OCI-LY7 (cell line): ENCODE measurements around the gene CD79A. TPM values are rescaled to one million over a fixed set of nuclear protein-coding genes. Genes with fewer than 3 reads are reported as not detected.

Source experiments
- BruUV-seq: library from RNA; stranded (reverse); fragments of 400-500 nt; replicated peaks from 2 replicates; lab custom pipeline; 2021; lab: Mats Ljungman, UMichigan
- CTCF ChIA-PET: fragments of 300-600 bp; sonication (Branson Sonifier 250); formaldehyde crosslinking; loops from one replicate; lab custom pipeline; 2022; ENCODE audit warnings: antibody characterized with exemption; ENCODE audit not compliant: unreplicated experiment; lab: Charles Lee
- POLR2A ChIA-PET: fragments of 300-600 bp; sonication (Branson Sonifier 250); formaldehyde crosslinking; loops from one replicate; lab custom pipeline; 2022; ENCODE audit warnings: antibody characterized with exemption; lab: Charles Lee
- DNase-seq: peaks from one replicate; pipeline ENCODE4 v3.0.0-alpha.2; 2015; ENCODE audit warnings: low spot score
- H2AFZ ChIP-seq: fragments of 200-600 bp; sonication (generic), shearing (Covaris generic); 2 replicates; pipeline ENCODE4 v1.6.1; 2014; ENCODE audit warnings: mild to moderate bottlenecking, antibody characterized with exemption, low read length, moderate library complexity
- H3K27ac ChIP-seq: fragments of 200-600 bp; sonication (generic); 2 replicates; pipeline ENCODE4 v1.5.1; 2014; ENCODE audit warnings: mixed run types, low read depth, mild to moderate bottlenecking, moderate library complexity, low read length, inconsistent platforms; ENCODE audit not compliant: poor library complexity, severe bottlenecking
- H3K36me3 ChIP-seq: fragments of 200-600 bp; sonication (generic); 2 replicates; pipeline ENCODE4 v1.6.1; 2014; ENCODE audit warnings: mild to moderate bottlenecking, antibody characterized with exemption, low read length, moderate library complexity, mixed read lengths; ENCODE audit not compliant: insufficient read depth
- H3K4me1 ChIP-seq: fragments of 200-600 bp; sonication (generic); 2 replicates; pipeline ENCODE4 v1.5.1; 2014; ENCODE audit warnings: mild to moderate bottlenecking, low read length; ENCODE audit not compliant: insufficient read depth, poor library complexity, severe bottlenecking
- H3K4me2 ChIP-seq: fragments of 200-600 bp; sonication (generic); 2 replicates; pipeline ENCODE4 v1.6.1; 2014; ENCODE audit warnings: mild to moderate bottlenecking, low read length
- H3K4me3 ChIP-seq: fragments of 200-600 bp; sonication (generic); 2 replicates; pipeline ENCODE4 v1.5.1; 2014; ENCODE audit warnings: mild to moderate bottlenecking, low read depth, low read length; ENCODE audit not compliant: poor library complexity, severe bottlenecking
- H3K79me2 ChIP-seq: fragments of 200-600 bp; sonication (generic); 2 replicates; pipeline ENCODE4 v1.6.1; 2016; ENCODE audit warnings: low read depth, mild to moderate bottlenecking, low read length, moderate library complexity, mixed read lengths; ENCODE audit not compliant: insufficient read depth
- H3K9me2 ChIP-seq: fragments of 200-600 bp; sonication (generic); 2 replicates; pipeline ENCODE4 v1.6.1; 2016; ENCODE audit warnings: mild to moderate bottlenecking, low read length, mixed read lengths; ENCODE audit not compliant: insufficient read depth
- H3K9me3 ChIP-seq: fragments of 200-600 bp; sonication (generic); 2 replicates; pipeline ENCODE4 v1.6.1; 2014; ENCODE audit warnings: mild to moderate bottlenecking, mixed run types, low read length, mixed read lengths
- H4K20me1 ChIP-seq: fragments of 200-600 bp; sonication (generic); 2 replicates; pipeline ENCODE4 v1.6.1; 2014; ENCODE audit warnings: mild to moderate bottlenecking, antibody characterized with exemption, low read length, moderate library complexity, mixed read lengths; ENCODE audit not compliant: insufficient read depth
- CTCF ChIP-seq: fragments of 200-600 bp; sonication (generic); conservative IDR thresholded peaks from 2 replicates; pipeline ENCODE4 v1.5.1; 2014; ENCODE audit warnings: mild to moderate bottlenecking, antibody characterized with exemption, low read length, moderate library complexity, mixed read lengths
- EZH2phosphoT487 ChIP-seq: fragments of 200-600 bp; sonication (generic); IDR thresholded peaks from 2 replicates; pipeline ENCODE4 v1.6.1; 2018; ENCODE audit warnings: low read depth, borderline replicate concordance, mild to moderate bottlenecking, mixed run types, antibody characterized with exemption, low read length, moderate library complexity, mixed read lengths
- intact Hi-C: fragments of 100-400 bp; cut with micrococcal nuclease; formaldehyde crosslinking; loops from one replicate; pipeline ENCODE4 v1.10.0; 2022; ENCODE audit not compliant: unreplicated experiment
- total RNA-seq, 2 experiments: library from RNA; depleted of rRNA in 1 of 2; stranded (reverse); fragments of >200 nt in 1 of 2; shearing (Covaris generic) in 1 of 2; gene quantifications; 2 replicates each; pipeline ENCODE4 v1.2.3, GENCODE V29; 2014 to 2022

CD79A gene
- total RNA-seq, 2 experiments from 2014 or later = 1,094 to 1,195 TPM

GRCh38 chr19:41848666-41849065, 28.4 kb upstream of the CD79A start:
- intact Hi-C loops = no loop called here
- BruUV-seq = no TSS peak
- POLR2A ChIA-PET = no interaction called here
- no peak for DNase-seq
- no peaks in the 10 kb centered on the region for H3K9me2 ChIP-seq
- no peak overlapping the region for H3K4me2 ChIP-seq
- H2AFZ ChIP-seq = no peak overlapping the region
- H3K9me3 ChIP-seq = no peaks in the 10 kb centered on the region
- no peaks in the 10 kb centered on the region for H3K36me3 ChIP-seq
- H3K4me1 ChIP-seq = no peaks in the 10 kb centered on the region
- H3K27ac ChIP-seq = no peak overlapping the region
- H3K79me2 ChIP-seq = no peaks in the 10 kb centered on the region
- no peak overlapping the region for H3K4me3 ChIP-seq
- TF ChIP-seq EZH2phosphoT487 (no peak), CTCF (no peak)
- CTCF ChIA-PET = no interaction called here
- H4K20me1 ChIP-seq = no peaks in the 10 kb centered on the region

GRCh38 chr19:41849067-41849466, 28.0 kb upstream of the CD79A start:
- no peak for TF ChIP-seq CTCF
- no peak for TF ChIP-seq EZH2phosphoT487
- Histone ChIP-seq H3K9me2 (no peaks in the 10 kb centered on the region), H2AFZ (no peak overlapping the region), H4K20me1 (no peaks in the 10 kb centered on the region), H3K4me3 (no peak overlapping the region), H3K27ac (no peak overlapping the region), H3K9me3 (no peaks in the 10 kb centered on the region), H3K4me2 (no peak overlapping the region), H3K79me2 (no peaks in the 10 kb centered on the region), H3K4me1 (no peaks in the 10 kb centered on the region), H3K36me3 (no peaks in the 10 kb centered on the region)
- BruUV-seq = no TSS peak
- ChIA-PET CTCF (no interaction called here), POLR2A (interaction anchor here (1.3 kb wide), 1 partner anchor 10 kb away, joined by 3 read pairs; no protein-coding TSS in a partner anchor)
- intact Hi-C loops = no loop called here
- DNase-seq = no peak

GRCh38 chr19:41850381-41850780, 26.7 kb upstream of the CD79A start:
- Histone ChIP-seq H3K4me2 (no peak overlapping the region), H3K27ac (no peak overlapping the region), H3K9me3 (no peaks in the 10 kb centered on the region), H2AFZ (no peak overlapping the region), H3K36me3 (no peaks in the 10 kb centered on the region), H3K9me2 (no peaks in the 10 kb centered on the region), H3K4me1 (no peaks in the 10 kb centered on the region), H3K4me3 (no peak overlapping the region), H3K79me2 (no peaks in the 10 kb centered on the region), H4K20me1 (no peaks in the 10 kb centered on the region)
- intact Hi-C loops = no loop called here
- BruUV-seq = no TSS peak
- CTCF ChIA-PET = no interaction called here
- TF ChIP-seq CTCF (no peak), EZH2phosphoT487 (no peak)
- POLR2A ChIA-PET = interaction anchor here (1.3 kb wide), 1 partner anchor 9 kb away, joined by 3 read pairs; no protein-coding TSS in a partner anchor
- no peak for DNase-seq
